CMK (cell line): ENCODE data around the gene CMIP.
"Not testable (repeated sequence)": the region's sequence is repeated elsewhere in the genome, so short reads cannot be mapped to it uniquely, and the experiment has no call there.

ENCODE experiments used
- DNase-seq: peaks from one replicate; pipeline ENCODE4 v3.0.0-alpha.2; 2010; ENCODE audit warnings: low read depth

Gene CMIP

DNA sequence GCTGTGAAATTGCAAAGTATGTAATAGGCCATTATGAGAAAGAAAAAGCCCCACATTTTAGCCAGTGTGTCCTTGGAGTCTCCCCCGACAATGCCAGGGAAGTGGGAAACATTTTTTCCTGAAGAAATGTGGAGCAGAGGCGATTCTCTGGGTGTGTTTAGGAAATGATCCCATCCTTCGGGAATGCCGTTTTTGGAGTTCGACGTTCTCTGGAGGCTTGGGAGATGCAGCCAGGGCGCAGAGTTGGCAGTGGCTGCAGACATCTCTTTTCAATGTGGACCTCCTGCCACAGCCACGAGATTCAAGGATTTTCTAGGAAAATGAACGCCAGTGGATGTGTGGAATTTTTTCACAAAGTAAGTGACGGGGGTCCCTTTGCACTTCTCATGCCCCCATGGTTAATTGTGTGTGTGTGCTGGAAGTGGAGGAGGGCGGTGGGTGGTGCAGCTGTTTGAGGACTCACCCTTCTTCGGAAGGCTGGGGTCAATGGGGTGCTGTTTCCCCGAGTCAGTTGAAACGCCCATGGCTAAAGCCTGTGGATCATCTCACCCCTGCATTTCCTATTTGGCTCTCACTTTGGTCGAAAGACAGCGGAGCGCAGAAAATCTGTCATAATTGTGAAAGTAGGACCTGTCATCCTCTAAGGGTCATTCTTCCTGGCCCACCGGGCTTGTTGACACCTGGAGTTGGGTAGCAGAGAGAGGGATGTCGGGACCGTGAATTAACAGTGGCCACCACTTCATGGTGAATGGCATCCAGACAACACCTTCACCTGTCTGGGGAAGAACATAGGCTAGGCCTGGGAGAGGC lies 73.2 kb downstream of the CMIP start:
- no peak for DNase-seq

DNA sequence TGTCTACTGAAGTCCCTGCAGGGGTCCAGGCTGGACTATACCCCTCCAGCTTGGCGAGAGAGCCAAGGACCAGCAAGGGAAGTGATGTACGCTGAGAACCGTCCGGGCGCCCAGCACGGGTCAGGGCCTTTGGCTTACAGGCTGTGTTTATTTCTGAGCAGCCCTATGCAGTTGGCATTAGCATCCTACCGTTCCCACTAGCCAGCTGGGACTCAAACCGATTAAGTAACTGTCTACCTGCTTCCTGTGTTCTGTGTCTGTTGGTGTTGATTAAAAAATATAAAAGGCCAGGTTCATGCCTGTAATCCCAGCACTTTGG lies 73.8 kb downstream of the CMIP start:
- no peak for DNase-seq

DNA sequence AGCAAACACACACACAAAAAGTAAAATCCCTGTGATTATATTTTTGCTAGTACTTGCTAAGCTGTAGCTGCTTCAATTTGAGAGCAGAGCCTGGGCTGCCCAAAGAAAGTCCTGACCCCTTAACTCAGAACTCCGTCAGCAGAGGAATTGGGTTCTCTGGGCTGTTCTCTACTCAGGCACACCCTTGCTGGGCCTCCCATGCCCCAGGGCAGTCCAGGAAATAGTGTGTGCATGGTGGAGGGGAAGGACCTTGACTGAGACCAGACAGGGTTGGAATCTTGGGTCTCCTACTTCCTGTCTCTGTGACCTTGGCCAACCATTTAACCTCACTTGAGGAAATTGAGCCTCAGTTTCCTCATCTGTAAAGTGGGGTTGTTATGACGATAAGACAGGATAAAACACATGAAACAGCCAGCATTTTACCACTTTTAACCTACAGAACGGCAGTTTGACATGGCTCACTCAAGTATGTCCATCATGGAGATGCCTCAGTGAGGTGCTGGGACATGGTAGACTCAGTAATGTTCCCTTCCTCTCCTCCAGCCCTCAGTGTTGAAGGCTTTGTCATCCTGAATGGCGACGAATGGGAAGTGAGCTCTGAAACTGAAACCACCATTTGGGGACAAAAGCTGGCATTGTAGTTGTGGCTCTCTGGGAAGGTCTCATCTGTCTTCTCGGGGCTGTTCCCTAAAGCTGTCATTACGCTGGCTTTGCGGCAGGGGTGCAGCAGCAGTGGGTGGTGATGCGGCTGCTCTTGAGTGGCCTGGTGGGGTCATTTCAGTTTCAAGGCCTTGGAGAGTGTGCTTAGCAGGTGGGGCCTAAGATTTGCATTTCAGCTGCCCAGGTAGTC lies 74.9 kb downstream of the CMIP start:
- no peak for DNase-seq

DNA sequence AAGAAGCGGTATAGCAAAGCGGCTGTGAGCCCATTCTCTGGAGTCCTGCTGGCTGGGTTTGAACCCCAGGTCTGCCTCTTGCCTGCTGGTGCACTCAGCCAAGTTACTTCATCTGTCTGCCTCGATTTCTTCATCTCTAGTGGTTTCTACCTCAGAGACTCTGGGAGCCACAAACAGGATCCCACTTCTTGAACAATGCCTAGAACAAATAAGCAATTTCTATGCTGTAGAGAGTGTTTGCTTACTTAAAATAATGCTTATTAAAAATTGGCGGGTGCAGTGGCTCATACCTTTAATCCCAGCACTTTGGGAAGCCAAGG lies 75.5 kb downstream of the CMIP start:
- DNase-seq: no peak

DNA sequence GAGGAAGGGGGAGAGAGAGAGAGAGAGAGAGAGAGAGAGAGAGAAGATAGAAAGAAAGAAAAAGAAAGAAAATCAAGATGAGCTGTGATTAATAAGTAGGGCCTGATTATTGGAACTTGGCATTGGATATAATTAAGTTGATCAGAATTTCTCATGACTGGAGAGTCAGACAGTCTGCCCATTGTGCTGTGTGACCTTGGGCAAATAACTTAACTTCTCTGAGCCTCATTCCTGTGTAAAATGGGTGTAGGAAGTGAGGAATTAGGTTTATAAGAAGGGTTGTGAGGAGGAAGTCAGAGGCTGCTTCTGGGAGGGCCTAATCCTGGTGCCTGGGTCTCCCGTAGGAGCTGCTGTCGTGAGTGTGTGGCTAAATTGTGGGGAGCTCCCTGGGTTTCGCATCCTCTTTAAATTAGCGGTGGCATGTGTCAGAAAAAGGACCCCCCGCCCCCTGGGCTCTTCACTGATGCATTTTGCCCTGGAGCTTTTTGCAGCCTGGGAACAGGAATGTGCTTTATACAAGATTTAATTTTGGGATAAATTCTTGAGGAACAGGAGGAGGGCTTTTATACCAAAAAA lies 76.0 kb downstream of the CMIP start:
- DNase-seq: no peak

DNA sequence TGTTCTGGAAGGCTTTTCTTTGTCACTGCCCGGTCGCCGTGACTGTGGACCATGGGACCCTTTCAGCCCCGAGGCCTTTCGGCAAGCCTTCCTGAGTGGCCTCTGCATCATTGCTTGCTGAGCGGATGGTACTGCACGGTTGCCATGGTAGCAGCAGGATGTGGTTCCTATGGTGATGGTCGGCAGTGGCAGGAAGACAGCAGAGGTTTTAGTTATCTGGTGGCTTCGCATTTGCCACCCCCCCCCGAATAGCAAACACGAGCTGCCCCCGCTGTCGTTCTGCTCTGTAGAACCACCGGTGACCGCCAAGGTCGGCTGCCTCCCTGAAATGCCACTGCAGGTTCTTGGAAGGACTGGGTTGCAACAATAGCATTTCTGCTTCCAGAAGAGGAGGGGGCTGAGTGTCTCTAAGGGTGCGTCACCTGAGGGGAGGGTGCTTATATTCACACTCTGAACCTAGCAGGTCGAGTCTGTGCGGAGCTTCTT lies 76.6 kb downstream of the CMIP start:
- DNase-seq: no peak

DNA sequence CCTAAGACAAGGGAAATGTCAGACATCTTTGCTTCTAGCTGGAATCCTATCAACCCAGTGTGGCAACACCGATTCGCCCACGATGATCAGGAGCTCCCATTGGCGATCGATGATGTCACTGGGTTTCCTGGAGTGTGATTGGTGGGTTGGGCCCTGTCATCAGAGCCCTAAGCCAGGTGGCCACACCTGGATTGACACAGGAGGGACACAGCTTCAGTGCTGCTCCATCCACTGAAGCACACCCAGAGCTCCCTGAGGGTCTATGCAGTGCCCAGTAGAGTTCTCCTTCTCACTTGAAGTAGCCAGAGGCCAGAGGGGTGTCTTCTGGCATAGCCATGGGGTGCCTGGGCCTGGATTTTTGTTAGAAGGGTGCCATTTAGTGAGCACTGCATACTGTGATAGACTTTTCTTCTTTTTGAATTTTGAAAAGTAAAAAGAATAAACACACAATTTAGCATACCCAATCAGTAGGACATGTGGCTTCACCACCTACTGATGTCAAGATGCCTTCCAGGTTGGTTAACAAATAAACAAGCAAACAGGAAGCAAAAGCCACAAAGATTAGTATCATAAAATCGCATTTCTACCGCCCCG lies 77.6 kb downstream of the CMIP start:
- DNase-seq: no peak

DNA sequence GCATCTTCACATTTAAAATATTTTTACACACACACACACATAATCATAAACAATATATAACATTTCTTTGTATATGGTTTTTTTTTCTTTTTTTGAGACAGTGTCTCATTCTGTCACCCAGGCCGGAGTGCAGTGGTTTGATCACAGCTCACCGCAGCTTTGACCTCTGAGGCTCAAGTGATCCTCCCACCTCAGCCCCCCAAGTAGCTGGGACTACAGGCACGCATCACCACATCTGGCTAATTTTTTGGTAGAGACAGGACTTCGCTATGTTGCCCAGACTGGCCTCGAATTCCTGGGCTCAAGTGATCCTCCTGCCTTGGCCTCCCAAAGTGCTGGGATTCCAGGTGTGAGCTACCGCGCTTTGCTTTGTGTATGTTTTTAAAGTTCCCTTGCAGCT lies 78.2 kb downstream of the CMIP start:
- not testable (repeated sequence) for DNase-seq

DNA sequence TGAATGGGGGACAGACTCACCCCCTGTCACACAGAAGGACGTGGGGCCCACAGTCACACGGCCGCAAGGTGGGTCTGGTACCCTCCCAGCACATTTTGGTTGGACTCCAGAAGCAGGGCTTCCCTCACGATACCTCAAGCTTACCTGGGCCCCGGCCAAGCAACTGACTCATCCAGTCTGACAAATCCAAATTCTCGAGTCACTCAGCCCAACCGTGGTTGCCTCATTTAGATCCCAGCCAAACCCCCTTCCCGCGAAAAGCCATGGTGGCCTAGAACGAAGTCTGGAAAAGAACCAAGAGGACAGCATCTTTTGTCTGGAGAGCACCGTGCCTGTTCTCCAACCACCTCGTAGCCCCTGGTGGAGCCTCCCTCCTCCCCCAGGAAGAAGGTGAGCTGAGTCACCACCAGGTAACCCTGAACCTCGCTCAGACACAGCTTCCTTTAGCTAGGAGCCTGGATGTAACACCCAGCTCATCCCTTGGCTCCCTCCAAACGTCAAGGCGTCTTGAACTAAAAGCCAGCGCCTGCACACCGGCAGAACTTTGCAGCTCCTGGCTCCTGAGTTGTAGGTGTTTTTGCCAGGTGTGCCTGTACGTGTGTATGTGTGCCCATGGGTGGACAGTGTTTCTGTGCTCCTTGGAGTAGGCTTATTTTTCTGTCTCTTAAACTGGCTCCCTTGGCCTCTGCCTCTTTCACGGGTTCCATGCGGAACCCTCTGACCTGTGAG lies 78.9 kb downstream of the CMIP start:
- DNase-seq: no peak

DNA sequence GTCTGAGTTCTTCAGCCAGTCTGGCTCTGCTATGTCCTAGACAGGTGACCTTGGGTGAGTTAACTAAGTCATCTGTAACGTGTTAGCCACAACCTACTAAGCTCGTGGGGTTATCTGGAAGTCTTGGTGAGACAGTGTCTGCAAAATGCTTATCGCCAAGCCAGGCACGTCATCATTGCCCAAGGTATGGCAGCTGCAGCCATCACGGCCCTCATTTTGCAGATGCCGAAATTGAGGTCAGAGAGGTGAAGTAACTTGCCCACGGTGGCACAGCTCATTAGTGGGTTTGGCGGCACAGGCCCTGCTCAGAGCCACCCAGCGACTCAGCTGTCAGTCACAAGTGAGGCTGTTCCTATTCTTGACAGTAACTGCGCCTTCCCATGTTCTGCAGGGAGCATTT lies 79.8 kb downstream of the CMIP start:
- no peak for DNase-seq

DNA sequence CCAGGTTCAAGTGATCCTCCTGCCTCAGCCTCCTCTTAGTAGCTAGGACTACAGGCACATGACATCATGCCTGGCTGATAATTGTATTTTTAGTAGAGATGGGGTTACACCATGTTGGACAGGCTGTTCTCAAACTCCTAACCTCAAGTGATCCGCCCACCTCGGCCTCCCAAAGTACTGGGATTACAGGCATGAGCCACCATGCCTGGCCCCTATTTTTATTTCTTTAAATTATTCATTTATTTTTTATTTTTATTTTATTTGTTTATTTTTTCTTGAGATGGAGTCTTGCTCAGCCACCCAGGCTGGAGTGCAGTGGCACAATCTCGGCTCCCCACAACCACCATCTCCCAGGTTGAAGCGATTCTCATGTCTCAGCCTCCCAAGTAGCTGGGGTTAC lies 80.3 kb downstream of the CMIP start:
- DNase-seq: not testable (repeated sequence)

DNA sequence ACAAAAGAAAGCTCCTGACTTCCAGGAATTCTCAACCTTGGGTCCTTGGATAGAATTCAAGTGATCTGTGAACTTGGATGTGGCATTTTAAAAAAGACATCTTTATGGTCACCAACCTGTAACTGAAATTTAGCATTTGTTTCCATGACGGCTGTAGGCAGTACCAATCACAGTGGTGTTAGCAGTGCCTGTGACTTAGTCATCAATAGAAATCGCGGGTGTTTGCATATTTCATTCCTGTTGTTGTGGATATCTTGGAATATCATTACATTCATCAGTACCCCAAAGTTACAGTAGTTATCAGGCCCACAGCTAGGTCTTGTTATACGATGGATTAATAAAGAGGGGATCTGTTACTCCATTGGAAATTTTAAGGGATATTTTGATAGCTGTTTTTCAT lies 81.6 kb downstream of the CMIP start:
- DNase-seq: no peak

DNA sequence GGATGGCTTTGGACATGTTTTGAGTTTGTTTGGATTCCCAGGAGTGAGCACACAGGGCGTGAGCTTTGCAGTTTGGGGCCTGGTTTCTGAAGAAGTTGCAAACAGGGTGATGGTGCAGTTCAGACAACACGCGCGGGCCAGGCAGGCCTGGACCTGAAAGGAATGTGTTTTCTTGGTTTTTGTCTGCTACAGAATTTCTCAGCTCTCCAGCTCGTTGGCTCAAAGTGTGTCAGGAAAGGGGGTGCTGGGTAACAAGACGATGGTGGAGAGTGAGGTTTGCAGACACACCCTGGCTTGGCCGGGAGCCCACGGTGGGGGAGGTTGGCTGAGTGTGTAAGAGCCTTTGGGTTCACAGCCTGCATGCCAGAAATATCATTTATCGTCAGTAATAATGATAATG lies 82.3 kb downstream of the CMIP start:
- no peak for DNase-seq

DNA sequence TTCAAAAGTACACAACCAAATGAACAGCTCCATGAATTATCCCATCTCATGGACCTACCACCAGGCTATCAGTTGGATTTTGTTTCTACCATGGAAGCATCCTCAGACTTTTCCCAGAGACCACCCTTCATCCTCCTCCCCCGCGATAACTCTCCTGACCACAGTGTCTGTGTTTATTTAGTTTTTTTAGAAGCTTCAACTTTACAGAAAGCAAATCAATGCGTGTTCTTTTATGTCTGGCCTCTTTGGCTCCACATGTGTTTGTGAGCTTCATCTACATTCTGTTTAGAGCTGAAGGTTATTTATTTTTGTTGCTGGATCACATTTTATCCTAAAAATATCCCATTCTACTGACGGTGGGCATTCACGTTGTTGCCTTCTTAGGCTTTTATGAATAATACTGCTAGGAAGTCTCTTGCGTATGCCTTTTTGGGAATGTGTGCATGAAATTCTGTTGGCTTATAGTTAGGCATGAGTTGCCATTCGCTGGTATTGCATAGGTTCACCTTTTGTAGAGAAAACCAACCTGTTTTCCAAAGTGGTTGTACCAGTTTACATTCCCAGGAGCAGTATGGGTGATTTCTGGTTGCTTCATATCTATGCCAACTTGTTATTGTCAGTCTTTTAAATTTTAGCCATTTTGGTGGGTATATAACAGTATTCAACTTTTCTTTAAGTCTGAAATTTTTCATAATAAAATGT lies 83.0 kb downstream of the CMIP start:
- DNase-seq: no peak

DNA sequence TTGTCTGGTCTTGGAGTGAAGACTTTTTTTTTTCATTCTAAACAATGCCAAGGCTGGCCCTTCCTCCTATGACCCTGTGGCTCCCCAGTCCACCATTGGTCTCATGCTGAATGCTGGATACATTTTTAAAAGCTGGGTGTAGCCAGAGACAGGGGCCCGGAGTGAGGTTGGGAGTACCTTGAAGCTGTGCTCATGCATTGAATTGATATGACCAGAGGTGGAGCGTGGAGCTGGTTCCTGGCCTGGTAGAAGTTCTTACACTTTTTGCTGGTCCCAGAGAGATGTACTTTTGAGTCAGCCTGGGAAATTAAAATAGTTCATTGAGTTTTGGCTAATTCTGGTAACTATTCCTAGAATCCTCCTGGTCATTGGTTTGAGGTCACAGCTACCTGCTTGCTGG lies 83.6 kb downstream of the CMIP start:
- DNase-seq: no peak

DNA sequence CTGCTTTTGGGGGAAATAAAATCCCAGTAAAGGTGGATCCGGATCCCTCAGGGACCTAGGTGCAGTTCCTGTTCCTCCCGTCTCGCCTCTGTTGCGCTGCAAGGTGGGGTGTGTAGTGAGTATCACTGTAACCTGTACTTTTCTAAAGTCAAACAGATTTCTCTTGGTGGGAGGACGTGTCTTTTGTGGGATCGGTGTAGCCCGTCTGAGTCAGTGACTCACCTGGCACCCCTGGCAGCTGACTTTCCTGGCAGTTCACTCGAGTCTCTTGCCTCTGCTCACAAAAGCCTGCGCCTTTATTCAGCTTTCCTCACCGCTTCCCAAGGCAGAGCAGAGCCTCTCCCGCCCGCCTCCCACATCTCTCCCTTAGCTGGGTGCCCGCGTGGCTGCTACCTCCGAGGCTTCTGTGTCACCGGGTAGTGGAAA lies 85.7 kb downstream of the CMIP start:
- DNase-seq: no peak

DNA sequence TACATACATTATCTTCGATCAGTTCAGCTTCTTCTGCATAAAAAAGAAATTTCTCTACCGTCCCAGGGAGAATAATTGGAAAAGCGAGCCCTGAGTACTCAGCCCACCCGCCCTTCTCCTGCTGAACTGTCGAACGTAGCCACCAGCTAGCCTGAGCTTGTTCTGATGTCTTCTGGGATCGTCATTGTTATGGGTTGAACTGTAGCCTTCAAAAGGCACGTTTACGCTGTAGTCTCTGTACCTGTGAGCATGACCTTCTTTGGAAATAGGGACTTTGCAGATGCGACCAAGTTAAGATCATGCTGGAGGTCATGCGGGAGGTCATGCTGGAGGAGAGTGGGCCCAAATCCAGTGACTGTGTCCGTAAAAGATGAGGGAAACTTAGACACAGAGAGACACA lies 86.2 kb downstream of the CMIP start:
- DNase-seq: no peak

DNA sequence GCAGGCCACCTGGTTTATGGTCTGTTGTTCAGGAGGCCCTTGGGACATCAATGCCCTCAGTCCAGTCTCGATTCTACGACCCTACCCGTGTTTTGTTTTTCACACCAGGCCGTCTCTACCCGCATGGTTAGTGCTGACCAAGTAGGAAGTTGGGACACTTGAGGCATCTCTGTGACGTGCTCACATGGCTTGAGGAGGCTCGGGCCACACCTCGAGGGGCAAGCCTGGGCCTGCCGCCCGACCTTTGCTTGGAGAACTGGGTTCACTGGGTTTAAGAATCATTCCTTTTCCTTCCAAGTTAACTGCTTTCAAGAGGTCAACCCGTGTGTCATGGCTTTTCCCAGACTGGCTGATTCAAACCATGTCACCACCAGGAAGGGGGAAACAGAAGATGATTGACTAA lies 86.8 kb downstream of the CMIP start:
- DNase-seq: no peak

DNA sequence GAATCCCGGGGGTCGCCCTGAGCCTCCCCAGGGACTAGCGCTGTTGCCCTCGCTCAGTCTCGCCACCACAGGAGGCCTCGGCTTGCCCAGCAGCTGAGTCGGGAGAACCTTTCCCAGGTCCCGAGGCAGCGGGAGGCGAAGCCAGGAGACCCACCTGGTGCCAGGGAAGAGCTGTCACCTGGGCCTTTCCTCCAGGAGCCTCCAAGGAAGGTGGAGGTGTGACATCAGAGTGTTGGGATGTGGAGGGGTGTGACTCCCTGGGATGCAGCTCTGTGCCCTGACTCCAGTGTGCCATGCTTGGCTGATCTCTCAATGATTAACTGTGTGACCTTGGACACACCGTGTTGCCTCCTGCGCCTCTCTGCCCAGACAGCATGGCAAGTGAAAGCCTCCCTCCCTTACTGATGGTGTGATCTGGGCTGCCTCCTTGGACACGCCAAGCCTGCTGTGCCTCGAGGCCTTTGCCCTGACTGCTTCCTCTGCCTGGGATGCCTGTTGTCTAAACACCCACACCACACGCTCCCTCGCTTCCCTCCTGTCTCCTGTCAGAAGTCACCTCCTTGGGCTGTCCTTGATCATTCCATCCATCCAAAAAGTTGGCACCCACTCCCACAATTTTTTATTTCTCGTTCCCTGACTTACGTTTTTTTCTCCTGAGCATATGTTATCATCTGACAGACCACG lies 88.0 kb downstream of the CMIP start:
- DNase-seq: no peak

DNA sequence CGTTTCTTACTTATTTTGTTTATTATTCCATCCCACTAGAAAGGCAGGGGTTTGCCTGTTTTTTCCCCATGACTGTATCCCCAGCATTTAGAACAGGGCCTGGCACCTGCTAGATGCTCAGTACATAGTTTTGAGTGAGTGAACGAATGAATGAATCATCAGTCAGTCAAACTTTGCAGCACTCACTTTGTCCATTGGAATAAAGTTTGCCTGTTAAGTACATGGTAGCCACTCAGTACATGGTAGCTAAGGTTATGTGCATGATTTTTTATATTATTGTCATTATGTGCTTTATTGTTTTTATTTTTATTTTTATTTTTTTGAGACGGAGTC lies 88.5 kb downstream of the CMIP start:
- DNase-seq: no peak
